GM19468 (cell line): ENCODE measurements around the gene IGFL2.
"Not testable (repeated sequence)": the region's sequence is repeated elsewhere in the genome, so short reads cannot be mapped to it uniquely, and the experiment has no call there.

ENCODE experiments used
- ATAC-seq: cut with Tn5 transposase; IDR thresholded peaks from one replicate; pipeline ENCODE4 v1.9.1; 2021; ENCODE audit warnings: mild to moderate bottlenecking, moderate library complexity, moderate number of reproducible peaks; ENCODE audit not compliant: unreplicated experiment; ENCODE audit errors: extremely low read depth

IGFL2 gene

DNA sequence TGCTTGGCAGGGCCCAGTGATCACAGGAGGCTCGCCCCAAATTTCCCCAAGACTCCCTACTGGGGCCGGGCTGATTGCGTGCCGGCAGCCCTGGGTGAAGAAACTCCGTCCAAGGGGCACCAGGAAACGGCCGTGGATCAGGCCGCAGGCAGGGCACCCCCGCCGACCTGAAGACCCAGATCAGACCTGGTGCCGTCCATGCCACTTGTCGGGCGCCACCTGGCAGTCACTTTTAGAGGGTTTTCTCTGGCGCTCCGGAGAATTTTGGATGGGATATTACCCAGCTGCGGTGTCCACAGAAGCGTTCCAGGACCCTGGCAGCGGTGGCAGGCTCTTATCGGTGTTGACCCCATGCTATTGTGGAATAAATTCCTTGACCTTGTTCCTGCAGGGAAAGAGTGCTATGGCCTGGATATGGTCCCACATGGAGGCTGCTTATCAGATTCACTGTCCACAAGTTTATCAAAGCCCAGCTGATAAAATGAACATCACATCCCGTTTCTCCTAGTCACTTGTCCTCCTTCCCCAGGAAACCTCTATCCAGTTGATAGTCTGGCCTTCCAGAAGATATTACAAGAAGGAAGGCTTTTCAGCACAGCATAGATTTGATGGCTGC is 38.2 kb downstream of the IGFL2 start:
- no peak for ATAC-seq

DNA sequence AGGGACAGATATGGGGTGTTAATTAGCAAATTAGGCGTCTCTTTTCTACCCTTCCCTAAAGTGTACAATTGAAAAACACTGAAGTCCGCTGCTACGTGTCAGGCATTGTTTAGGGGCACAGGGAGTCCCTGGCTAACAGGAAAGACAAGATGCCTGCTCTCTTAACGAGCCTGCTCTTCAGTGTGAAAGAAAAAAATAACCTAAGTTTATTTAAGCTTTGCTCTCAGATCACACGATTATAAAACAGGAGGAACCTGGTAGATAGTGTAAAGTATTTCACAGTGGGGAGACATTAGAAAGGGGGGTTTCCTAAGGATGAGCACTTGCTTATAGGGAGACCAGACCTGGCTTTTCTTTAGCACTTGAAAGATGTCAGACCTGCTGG is 38.7 kb downstream of the IGFL2 start:
- no peak for ATAC-seq

DNA sequence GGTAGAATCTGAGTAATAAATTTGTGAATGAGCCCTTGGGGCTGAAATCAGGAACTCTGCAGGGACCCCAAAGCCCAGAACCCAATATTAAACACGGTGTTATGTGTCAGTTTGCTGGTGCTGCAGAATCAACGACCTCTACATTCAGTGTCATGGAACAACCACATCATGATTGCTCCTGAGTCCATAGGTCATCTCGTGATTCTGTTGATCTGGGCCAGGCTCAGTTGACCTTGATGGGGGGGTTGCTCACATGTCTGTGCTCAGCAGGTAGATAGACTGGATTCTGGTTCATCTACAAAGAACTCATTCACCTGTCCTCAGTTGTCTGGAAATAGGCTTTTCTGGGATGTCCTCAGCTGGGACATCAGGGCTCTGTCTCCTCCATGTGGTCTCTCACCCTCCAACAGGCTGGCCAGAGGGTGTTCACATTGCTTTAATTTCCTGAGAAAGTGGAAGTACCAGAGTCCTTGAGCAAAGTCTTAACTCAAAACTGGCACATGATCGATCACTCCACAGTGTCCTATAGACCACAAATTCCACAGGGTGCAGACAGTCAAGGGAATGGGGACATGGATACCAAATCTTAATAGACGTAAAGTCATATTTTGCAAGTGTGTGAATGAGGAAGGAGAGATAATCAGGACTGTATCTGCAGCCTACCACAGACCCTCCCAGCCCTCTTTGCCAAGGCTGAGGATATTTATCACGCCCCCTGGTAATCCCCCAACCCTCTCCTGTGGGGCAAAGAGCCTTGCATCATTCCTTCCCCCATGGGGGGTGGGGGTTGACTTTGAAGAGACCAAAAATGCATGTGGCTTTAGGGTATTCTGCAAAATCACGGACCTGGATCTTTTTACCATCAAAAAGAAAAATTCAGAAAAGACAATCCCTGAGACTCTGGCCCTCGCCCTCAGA is 42.2 kb downstream of the IGFL2 start:
- ATAC-seq = no peak

DNA sequence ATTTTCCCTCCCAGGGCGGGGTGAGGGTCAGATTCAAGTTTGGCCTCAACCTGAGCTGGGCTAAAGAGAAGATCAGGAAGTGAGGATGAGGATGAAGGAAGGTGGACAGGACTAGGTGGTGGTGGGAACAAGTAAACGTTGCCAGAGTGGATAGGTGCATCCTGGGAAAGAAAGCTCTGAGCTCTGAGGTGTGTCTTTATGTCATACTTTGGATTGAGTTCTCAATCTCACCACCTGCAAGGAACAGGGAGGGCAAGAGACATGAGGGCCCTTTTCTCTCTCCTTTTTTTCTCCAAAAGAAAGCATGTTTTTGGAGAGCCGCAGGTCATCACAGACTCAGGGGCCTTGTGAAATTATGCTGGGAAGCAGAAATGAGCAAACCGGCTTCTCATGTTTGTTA is 43.3 kb downstream of the IGFL2 start:
- no peak for ATAC-seq

DNA sequence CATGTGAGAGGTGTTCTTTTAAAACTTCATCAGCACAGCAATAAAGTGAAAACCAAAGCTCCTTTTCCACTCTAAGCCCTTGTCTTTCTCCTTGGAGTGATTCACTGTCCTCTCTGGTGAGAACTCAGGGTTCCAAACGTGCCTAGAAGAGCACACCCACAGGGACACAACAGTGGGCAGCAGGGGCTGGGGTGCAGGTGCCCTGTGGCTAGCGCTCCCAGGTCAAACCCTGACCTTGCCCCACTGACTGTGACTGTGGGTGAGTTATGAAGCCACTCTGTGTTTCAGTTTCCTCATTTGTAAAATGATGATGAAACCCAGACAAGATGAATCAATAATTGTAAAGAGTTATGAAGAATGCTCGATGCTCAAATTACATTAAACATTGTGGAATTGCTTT is 43.9 kb downstream of the IGFL2 start:
- ATAC-seq = no peak

DNA sequence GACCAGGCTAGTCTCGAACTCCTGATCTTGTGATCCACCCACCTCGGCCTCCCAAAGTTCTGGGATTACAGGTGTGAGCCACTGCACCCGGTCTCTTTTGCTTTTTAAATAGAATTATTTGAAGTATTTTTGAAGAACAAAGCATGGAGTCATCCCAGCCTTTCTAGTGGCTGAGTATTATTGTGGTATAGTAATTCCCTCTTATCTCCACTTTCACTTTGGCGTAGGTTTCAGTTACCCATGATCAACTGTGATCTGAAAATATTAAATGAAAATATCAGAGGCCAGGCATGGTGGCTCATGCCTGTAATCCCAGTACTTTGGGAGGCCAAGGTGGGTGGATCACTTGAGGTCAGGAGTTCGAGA is 44.6 kb downstream of the IGFL2 start:
- ATAC-seq = not testable (repeated sequence)

DNA sequence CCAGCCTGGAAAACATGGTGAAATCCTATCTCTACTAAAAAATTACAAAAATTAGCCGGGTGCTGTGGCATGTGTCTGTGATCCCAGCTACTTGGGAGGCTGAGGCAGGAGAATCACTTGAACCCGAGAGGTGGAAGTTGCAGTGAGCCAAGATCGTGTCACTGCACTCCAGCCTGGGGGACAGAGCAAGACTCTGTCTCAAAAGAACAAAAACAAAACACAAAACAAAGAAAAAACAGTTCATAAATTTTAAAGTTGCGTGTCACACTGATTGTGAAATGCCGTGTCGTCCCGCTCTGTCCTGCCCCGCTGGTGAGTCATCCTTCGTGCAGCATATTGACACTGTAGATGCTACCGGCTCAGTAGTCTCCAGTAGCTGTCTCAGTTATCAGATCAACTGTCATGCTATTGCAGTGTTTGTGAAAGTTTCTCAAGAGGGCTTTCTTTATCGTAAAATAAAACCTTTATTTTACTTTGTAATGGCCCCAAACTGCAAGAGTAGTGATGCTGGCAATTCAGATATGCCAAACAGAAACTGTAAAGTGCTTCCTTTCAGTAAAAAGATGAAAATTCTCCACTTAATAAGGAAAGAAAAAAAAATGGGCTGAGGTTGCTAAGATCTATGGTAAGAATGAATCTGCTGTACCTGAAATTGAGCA is 45.1 kb downstream of the IGFL2 start:
- no peak for ATAC-seq

DNA sequence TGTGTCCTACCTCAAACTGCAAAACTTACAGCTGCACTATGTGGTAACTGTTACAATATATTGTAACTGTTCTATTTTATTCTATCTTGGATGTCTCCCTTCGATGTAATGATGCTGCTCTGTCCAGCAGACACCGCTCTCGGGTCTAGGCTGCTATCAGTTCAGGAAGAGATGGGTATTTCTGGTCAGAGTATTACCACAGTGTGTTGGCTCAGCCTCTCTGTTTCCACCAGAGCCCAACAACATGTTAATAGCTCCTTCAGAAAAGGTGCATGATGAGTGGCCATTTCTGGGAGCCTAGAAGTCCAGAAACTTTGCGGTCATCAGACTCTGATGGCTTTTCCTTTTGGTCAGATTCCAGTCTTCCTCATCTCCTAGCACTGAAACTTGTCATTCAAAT is 45.6 kb downstream of the IGFL2 start:
- no peak for ATAC-seq

DNA sequence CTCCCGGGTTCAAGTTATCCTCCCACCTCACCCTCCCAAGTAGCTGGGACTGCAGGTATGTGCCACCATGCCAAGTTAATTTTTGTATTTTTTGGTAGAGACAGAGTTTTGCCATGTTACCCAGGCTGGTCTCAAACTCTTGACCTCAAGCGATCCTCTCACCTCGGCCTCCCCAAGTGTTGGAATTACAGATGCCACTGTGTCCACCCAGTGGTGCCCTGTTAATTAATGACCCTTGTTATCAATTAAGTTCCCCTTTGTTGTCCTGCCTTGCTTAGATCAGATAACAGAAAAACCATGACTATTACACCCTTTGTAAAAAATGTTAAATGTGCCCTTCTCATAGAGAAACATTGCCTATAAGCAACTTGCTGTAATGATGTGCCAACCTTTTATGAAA is 47.1 kb downstream of the IGFL2 start:
- ATAC-seq = no peak

DNA sequence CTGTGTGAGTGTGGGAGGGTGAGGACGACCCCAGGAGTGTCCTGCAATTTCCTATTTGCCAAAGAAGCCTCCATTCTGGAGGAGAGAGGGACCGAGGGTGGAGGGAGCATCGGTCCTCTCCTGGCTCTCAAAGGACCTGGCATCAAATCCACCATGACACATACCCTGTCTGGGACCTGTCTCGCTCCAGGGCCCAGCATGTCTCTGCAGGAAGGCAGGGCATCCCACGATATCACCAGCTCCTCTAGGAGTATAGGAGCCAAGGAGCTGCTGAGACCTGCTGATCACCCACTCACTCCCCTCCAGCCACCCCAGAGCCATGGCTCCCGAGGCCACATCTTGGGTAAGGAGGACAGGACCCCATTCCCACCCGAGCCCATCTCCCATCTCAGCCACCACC is 47.9 kb downstream of the IGFL2 start:
- ATAC-seq = not testable (repeated sequence)

DNA sequence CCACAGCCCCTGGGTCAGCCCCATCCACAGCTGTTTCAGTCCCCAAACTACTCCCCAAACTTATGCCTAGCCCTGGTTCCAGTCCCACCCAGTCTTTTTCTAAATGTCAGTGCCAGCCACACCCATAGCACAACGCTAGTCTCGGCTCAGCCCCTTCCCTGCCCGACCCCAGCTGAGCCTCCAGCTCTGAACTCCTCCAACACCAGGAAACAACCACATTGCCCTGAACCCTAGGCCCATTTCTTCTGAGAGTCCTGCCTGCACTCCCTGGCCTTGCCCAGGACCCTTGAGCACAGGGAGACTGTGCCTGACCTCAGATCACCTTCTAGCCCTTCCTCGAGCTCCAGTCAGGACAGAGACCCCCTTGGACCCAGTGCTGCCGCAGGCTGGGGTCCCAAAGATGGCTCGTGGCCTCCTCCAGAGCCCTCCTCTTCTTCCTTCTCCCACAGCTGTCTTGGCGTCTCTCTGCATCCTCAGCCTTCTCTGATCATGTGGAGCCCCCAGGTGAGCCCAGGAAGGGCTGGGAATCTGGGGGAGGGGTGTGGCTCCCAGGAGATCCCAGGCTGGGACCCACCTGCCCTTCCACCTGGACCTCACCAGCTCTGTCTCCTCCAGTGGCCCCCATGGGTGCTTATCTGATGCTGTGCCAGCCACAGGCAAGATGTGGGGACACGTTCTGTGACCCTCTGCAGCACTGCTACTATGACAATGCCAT is 48.5 kb downstream of the IGFL2 start:
- ATAC-seq = no peak

DNA sequence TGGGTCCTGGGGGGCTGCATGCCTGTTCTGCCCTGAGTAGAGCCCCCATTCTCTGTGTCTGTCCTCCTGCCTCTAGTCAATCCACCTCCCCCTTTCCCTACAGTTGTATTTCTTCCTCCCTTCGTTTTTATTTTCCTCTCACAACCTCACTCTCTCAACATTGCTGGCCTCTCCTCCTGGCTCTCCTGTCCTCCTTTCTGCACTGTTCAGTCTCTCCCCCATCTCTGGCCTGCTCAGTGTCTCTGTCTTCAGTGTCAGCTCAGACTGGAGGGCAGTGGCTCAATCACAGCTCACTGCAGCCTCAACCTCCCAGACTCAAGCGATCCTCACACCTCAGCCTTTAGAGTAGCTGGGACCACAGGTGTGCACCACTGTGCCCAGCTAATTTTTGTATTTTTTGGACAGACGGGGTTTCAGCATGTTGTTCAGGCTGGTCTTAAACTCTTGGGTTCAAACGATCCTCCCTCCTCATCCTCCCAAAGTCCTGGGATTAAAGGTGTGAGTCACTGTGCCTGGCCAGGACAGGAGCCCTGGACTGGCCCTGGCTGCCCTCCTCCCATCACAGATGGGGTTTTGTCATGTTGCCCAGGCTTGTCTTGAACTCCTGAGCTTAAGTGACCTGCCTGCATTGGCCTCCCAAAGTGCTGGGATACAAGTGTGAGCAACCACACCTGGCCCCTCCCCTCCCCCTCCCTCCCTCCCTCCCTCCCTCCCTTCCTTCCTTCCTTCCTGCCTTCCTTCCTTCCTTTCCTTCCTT is 49.5 kb downstream of the IGFL2 start:
- no peak for ATAC-seq

DNA sequence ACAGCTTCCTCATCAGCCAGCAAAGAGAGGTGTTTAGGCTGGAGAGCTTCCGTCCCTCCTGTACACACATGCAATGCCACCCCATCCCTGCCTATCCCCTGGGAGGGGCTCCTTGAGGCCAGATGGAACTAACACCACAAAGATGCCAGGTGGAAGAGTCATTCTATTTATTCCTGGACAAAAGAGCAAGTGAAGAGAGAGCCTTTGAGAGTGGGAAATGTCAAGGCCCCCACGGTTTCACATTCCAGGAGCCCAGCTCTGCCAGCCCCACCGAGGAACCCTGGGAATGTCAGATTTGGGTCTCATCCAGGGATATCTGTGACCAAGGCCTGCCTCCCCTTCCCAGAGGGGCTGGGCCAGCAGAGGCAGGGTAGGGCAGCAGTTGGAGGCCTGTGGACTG is 50.7 kb downstream of the IGFL2 start:
- no peak for ATAC-seq

DNA sequence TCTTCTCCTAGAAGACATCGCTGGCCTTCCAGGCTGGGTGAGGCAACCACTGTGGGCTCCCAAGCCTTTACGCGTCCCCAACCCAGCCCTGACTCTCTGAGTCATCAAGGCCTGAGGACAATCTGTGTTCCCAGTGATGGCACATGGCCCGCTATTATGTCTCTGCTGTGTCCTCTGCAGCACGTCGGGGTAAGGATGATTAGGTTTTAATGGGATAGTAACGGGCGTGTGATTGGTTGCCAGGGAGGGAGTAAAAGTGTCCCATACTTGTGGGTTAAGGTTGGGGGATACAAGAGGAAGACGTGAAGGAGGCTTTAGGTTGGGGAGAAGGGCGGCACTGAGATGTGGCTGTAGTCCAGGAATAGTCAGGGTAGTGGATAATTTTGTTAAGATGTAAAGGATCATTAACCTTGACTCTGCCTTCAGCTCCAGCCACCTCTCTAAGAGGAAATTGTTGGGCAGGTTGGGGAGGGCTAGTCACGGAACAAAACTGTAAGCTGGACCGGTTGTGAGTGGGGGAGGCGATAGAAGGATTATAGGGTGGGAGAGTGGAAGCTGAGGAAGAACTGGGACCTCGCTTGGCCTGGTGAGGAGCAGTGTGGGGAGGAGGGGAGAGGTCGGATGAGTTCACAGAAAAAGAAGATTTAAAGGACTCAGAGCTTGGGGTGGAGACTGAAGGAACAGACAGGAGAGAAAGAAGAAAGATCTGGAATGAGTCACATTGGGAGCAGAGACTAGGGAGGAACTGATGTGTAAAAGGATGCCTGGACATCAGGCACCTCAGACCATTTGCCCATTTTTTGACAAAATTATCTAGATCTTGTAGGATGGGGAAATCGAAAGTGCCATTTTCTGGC is 53.6 kb downstream of the IGFL2 start:
- ATAC-seq = no peak

DNA sequence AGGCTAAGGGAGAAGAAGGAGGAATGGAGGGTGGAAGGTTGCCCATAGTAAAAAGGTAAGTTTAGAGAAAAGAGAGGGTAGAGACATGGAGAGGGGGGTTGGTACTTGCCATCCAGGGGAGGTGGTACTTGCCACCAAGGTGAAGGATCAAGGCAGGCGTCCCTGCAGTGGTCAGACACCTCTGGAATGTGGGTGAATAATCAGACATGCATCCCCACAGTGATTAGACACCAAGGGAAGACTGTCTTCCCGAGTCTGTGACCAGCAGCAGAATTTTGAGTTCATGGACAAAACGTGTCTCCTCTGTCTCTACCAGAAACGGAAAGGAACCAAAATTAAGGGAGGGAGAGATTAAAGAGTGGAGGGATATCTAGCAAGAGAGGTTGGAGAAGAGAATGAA is 54.4 kb downstream of the IGFL2 start:
- no peak for ATAC-seq

DNA sequence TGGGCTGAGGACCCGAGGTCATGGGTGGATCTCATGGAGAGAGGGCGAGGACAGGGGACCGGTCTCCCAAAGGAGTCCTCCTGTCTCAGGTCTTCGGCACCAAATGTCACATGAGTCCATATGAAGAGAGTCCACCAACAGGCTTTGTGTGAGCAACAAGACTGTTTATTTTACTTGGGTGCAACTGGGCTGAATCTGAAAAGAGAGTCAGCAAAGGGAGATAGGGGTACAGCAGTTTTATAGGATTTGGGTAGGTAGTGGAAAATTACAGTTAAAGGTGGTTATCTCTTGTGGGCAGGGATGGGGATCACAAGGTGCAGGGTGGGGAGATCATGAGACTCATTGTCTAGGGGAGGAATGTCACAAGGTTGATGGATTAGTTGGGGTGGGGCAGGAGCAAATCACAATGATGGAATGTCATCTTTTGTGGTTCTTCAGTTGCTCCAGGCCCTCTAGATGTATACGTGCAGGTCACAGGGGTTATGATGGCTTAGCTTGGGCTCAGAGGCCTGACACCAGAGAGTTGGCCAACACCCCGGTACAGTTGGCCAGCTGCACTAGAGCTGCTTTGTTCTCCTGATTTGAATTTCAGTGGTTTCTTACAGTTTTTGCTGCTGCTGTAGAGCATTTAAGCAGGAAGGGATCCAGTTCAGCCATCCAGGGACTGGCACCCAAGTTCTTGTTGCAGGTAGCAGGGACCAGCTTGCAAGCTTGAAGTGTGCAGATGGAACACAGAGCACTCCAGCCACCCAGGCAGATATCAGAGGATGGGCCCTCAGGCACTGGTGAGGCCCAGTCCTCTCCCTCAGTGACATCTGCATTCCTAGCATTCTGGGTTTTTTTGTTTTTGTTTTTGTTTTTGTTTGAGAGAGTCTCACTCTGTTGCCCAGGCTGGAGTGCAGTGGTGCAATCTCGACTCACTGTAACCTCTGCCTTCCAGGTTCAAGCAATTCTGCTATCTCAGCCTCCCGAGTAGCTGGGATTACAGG is 55.1 kb downstream of the IGFL2 start:
- ATAC-seq = no peak

DNA sequence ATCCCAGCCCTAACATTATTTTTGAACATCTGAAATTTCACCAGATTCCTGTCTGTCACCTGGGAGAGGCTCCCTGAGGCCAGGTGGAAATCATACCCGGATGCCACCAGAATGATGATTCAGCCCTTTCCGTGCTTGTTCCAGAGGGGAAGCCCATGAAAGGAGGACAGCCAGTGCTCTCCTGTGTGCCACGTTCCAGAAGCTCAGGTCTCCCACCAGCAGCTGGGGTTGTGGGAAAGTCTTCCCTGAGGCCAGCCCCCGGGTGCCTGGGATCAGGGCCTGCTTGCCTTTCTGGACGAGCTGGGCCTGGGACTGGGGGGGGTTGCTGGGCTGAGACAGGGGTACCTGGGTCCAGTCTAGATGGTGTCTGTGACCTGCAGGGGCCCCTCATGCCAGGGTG is 56.0 kb downstream of the IGFL2 start:
- no peak for ATAC-seq
